Measurements from ENCODE around the gene SNX12.
A peak's percentile ranks its signal among the peaks of the same experiment; 100 is the strongest.

SNX12 gene

DNA sequence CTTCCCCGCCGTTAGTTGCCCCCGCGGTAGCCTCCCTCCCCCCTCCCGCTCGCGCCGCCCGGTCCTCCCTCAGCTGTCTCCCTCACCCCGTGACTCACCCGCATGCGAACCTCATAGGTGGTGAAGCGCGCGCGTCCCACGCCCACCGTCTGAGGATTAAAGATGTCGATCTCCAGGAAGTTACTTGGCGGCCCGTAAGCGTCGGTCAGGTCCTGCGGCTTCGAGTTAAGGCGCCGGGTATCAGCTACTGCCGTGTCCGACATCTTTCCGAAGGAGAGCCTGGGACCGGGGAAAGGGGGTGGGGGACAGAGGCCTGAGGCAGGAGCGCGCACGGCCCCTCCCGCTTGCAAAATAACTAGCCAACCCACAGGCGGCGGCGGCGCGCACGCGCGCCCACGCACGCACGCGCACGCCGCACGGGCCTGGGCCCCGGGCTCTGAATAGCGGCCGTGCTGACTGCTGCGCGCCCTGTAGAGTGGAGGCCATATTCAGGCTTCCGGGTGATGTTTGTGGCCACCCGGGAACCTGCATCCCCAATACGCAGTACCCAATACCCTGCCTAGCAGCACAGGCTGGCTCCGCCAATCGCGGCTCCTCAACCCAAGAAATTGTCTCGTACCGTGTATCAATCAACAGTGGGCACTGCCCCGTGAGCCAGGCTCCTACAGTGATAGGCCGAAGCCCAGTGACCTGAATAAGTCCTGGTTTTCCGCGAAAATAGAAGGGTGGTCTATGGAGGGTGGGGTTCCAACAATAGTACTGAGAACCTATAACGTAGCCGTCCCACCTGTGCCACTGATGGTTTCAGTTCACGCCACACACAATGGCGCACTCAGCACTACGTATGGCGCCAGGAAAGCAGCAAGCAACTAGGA lies at the start of gene SNX12:
TSS of gene SNX12 (minus strand) at position 291 of the 875 bp plus-strand sequence. CDS start at position 263, 28 bp downstream.
- peak; percentile 95 for DNase-seq

DNA sequence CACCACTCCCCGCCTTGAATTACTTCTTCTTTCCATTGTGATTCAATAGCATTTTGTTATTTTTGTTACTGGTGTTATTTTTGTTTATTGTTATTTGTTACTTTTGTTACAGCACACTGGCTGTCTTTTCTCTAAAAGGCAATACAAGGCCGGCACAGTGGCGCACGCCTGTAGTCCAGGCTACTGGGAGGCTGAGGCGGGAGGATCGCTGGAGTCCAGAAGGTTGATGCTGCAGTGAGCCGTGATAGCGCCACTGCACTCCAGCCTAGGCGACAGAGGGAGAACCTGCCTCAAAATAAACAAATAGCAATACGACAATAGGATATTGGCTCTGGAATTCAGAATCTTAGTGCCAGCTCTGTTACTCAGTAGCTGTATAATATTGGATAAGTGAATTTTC lies 49.2 kb upstream of the SNX12 start:
- DNase-seq: no peak

DNA sequence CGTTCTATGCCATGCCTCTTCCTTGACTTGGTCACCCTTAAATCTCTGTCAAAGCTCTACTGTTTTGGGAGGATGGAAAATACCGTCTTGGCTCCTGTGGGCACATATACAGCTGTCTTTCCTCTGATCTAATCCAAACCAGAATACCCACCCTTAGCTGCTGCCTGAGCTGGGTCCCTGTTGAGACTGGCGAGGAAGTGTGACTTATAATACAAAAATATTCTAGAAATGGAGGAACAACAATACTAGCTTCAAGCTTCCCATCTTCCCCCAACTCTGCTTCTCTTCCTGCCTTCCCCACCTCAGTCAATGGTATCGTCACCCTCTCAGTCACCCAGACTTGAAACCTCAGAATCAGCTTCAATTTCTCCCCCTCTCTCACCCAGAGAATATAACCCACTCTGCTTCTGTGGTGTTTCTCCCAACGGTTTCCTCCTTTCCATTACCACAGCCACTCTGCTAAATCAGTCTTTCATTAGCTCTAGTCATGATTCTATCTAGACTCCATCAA lies 43.8 kb upstream of the SNX12 start:
- DNase-seq: no peak

DNA sequence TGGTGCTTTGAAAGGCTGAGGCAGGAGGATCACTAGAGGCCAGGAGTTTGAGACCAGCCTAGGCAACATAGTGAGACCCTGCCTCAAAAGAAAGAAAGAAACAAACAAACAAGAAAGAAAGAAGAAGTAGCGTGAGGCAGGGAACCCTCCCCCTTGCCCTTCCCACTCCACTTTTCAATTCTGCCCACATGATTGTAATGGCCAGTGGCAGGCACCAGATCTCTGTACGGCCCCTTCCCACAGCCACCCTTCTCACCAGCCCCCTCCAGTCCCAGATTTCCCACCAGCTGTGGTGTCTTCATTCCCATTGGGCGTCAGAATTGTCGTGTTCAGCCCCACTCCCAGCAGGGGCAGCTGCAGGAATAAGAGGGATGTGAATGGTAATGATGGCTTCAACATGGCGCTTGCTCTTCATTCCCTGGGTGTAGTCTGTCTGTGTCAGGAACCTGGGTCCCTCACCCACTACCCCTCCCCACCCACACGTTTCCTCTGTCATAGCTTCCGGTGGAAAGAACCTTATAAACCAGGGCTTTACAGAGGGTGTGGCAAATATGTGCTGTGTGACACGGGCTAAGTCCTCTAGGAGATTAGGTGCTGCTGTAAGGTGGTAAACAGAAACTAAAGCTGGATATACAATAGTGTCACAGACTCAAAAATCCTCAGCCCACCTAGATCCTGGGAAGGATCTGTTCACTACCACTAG lies 43.2 kb upstream of the SNX12 start, which contains the start of gene IL2RG:
TSS of gene IL2RG (minus strand) at position 437 of the 703 bp plus-strand sequence. CDS start at position 399, 38 bp downstream.
- DNase-seq: no peak

DNA sequence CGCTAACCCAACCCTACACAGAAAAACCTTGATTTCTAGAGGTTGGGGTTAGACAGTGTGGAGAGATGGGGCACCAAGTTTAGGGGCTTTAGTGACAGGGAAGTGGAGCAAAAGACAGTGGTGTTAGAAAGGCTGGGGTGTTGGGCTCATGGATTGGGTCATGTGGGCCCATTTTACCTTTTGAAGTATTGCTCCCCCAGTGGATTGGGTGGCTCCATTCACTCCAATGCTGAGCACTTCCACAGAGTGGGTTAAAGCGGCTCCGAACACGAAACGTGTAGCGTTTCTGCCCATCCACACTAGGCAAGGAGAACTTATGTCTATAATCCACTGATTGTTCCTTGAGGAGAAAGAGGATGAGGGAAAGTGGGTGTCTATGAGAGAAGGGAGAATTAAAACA lies 40.9 kb upstream of the SNX12 start:
- DNase-seq: no peak

DNA sequence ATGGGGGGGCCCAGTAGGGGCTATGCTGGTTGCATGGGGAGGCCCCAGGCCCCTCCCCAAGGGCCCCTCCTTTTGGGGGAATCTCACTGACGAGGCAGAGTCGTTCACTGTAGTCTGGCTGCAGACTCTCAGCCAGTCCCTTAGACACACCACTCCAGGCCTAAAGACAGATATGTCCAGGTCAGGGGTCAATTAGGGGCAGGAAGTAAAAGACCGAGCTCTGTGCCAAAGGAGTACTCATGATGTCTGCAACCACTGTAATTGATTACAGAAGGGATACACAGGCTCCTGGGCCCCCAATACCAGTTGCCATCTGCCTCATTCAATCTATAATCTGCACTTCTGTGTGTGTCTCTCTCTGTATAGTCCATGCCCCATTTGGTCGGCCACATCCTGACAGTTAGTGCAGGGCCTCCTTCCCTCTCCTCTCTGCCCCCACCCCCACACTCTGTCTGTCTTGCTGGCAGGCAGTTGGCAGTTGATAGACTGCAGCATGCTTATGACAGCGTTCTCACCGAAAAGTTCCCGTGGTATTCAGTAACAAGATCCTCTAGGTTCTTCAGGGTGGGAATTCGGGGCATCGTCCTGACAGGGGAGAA lies 39.7 kb upstream of the SNX12 start:
- no peak for DNase-seq

DNA sequence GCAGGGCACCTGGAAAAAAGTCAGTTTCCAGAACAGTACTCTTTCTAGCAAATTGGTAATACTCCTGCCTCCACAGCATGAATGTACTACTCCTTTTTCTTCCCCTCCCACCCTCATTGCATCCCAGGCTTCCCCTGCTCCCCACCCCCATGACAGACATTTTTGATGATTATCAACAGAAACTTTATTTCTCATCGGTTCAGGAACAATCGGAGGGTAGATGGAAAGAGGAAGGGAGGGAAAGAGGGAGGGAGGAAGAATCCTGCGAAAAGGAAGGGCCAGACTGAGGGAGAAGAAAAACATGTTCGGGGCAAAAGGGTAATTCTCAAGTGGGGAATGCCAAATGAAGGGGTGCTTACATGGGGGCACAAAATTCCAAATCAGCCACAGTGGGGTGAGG lies 39.1 kb upstream of the SNX12 start:
- no peak for DNase-seq

DNA sequence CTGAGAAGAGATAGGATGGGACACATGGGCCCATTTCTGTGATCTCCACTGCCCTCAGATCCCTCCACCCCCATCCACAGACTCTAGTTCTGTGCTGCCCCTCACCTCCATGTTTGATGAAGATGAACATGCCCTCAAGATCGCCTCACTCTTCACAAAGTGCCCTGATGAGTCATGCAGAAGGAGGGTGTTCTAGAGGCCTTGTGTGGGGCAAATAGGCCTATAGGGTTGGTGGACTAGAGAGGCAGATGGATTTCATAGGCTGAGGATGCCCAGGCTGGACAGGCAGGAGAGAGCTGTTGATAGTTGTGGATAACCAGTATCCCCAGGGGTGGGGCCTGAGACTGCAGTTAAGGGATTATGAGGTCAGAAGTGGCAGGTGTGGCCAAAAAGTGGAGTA lies 38.3 kb upstream of the SNX12 start, which contains the start of gene CXorf65:
TSS of gene CXorf65 (minus strand) at position 314 of the 400 bp plus-strand sequence. CDS start at position 130, 184 bp downstream.
- no peak for DNase-seq

DNA sequence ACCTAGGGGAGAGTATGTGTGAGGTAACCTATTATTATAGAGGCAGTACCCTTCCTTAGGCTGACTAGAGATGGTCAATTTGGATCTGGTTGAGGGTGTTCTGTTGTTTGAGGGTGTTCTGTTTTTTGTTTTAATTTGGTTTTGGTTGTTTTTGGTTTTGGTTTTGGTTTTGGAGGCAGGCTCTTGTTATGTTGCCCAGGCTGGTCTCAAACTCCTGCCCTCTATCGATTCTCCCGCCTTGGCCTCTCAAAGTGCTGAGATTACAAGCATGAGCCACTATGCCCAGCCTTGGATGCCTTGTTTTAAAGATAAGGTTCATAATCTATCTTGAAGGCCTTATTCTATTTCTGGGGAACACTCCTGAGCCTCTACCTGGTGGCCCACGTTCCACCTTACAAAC lies 37.5 kb upstream of the SNX12 start:
- DNase-seq: no peak

DNA sequence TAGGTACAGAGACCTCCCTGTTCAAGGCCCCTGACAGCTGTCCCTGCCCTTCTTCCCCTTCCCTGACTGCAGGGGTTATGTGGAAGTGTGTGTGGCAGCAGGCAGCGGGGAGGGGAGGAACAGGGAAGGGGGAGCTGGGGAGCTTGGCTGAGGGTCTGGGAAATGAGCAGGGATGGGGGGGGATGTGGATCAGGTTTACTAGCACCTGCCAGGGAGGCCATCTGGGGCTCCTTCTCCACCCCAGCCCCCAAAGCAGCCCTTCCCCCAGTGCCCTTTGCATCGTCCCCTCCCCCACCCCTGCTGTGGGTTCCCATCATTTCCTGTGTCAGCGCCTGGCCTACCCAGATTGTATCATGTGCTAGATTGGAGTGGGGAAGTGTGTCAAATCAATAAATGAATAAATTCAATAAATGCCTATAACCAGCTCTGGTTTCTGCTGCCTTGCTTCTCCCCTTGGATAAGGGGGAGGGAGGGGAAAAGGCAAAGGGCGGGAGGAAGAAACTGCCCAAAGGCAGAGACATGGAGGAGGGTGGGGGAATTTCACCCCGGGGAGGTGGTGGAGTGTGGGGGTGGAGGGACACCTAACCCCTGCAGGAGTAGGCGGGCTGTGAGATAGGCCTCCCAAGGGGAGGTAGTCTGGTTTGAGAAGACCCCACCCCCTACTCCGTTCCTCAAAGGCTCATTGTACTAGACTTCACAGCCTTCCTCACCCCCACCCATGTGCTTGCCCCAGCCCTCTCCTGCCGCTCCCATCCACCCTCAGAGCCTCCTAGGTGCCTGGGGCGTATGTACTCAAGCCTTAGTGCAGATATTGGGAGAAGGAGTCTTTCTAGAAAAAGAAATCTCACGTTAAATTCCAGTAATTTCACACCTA lies 35.2 kb upstream of the SNX12 start:
- DNase-seq: peak; percentile 82

DNA sequence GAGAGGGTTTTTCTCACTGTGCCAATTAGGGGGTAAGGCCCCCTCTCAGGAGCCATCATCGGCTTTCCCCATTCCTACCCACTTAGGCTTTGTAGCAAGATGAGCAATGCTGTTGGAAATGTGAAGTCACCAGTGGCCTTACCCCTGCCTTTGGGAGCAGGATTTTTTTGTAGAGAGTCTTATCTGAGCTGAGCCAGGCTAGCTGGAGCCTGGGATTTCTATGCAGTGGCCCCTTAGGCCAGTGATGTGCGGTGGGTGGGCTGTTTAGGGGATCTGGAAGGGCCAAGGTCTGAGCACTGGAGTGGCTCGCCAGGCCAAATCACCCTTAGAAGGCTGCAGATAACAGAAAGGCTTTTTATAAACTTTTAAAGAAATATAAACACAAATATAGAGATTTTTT lies 34.2 kb upstream of the SNX12 start:
- no peak for DNase-seq

DNA sequence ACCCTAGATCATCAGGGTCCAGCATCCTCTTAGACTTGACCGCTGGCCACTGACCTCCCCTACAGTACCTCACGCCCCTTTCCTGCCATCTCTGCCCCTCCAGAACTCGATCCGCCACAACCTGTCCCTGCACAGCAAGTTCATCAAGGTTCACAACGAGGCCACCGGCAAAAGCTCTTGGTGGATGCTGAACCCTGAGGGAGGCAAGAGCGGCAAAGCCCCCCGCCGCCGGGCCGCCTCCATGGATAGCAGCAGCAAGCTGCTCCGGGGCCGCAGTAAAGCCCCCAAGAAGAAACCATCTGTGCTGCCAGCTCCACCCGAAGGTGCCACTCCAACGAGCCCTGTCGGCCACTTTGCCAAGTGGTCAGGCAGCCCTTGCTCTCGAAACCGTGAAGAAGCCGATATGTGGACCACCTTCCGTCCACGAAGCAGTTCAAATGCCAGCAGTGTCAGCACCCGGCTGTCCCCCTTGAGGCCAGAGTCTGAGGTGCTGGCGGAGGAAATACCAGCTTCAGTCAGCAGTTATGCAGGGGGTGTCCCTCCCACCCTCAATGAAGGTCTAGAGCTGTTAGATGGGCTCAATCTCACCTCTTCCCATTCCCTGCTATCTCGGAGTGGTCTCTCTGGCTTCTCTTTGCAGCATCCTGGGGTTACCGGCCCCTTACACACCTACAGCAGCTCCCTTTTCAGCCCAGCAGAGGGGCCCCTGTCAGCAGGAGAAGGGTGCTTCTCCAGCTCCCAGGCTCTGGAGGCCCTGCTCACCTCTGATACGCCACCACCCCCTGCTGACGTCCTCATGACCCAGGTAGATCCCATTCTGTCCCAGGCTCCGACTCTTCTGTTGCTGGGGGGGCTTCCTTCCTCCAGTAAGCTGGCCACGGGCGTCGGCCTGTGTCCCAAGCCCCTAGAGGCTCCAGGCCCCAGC lies 32.7 kb upstream of the SNX12 start:
- no peak for DNase-seq

DNA sequence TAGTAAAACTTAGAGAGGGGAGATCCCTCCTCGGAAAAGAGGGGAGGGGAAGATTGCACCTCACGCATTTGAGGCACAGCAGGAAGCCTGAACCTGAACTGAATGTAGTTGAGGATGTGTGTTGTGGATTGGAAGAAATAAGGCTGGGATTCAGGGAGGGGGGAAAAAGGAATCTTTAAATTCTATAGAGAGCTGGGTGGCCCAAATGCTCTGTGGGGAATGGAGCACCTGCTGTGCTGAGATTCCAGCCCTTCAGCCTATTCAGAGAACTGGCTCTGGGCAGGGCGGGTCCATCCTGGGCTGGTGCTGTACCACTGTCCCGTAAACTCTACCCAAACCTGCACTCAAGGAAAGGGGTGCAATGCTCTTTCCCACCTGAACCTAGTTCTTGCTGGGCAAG lies 31.6 kb upstream of the SNX12 start:
- no peak for DNase-seq

DNA sequence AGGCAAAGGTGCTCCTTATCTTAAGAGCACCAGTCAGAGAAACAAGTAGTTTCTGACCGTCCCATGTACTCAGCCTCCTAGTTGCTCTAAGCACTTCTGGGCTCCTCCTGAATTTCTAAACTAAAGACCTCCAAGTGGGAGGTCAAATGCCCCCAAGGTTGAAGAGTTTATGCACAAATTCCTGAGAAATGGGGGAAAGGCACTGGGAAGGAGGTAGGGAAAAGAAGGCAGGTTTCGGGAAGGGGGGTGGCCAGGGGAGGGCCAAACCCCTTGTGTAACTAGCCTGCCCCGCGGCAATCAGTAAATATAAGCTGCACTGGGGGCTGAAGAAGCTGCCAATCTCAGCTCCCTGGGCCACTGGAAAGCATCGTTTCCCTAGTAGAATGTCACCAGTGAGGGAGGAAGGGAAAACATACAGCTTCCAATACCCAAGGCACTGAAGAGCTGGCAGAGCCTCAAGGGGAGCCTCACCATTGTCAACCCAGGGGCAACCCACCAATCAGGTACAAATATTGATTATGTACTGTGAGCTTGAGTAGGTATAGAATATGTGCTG lies 30.9 kb upstream of the SNX12 start:
- no peak for DNase-seq

DNA sequence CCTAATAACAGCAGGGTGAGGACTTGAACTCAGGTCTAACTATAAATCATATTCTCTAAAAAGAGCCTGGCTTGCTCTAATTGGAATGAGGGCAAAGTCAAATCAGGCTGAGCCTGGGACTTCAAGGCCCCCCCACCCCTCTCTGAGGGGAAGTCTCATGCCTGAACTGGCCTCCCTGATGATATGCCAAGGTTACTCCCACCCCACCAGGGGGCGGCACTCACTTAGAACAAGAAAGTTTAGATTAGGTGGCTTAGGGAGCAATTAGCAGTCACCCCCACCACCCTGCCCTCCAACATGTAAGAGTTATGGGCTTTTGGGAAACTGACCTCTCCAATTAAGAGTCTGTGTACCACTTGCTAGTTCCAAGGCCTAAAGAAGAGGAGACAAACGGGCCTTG lies 30.2 kb upstream of the SNX12 start:
- peak; percentile 44 for DNase-seq

DNA sequence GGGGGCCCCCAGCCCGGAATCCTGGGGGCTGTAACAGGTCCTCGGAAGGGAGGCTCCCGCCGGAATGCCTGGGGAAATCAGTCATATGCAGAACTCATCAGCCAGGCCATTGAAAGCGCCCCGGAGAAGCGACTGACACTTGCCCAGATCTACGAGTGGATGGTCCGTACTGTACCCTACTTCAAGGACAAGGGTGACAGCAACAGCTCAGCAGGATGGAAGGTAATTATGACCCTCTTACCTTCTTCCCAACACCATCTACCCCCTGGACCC lies 28.6 kb upstream of the SNX12 start:
- no peak for DNase-seq

DNA sequence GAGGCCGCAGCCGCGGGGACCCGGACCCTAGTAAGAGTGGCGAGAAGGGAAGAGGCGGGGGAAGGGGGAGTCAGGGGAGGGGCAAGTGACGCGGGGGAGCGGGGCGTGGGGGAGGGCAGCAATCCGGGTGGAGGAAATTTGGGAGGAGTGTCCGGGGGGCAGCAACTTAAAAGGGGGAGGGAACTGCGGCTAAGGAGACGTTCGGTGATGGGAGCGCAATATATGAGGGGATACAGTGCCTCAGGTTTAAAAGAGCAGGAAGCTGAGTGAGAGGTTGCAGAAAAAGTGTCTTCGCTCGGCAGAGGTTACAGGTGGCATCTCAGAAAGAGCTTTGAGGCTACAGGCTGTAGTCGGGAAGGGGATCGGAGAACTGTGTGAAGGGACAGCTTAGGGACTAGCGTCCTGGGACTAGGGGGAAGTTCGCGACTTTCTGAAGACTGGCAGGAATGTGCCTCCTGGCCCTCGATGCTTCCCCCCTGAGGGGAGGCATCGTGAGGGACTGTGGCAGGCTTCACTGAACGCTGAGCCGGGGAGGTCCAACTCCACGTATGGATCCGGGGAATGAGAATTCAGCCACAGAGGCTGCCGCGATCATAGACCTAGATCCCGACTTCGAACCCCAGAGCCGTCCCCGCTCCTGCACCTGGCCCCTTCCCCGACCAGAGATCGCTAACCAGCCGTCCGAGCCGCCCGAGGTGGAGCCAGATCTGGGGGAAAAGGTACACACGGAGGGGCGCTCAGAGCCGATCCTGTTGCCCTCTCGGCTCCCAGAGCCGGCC lies 28.0 kb upstream of the SNX12 start:
- peak; percentile 68 for DNase-seq

DNA sequence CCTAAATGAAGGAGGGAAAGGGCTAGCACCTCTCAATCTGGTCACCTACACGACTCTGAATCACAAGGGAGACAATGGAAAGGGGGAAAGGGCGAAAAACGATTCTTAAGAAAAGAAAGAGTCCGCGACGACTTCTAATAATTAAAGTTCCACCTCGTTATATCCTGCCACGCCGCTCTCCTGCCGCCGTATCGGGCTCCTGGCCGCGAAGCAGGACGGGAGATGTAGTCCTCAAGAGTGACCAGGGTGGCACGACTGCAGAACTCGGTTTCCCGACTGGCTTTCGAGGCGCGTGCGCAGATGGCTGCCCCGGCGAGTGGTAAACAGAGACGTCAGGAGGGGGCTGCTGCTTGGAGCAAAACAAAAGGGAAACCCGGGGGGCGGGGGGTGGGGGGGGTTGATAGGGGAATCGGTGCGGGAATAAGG lies 27.4 kb upstream of the SNX12 start, which contains the start of gene FOXO4:
TSS of gene FOXO4 (plus strand) at position 297 of the 426 bp plus-strand sequence. CDS start 678 bp downstream, outside the sequence.
- peak; percentile 84 for DNase-seq

DNA sequence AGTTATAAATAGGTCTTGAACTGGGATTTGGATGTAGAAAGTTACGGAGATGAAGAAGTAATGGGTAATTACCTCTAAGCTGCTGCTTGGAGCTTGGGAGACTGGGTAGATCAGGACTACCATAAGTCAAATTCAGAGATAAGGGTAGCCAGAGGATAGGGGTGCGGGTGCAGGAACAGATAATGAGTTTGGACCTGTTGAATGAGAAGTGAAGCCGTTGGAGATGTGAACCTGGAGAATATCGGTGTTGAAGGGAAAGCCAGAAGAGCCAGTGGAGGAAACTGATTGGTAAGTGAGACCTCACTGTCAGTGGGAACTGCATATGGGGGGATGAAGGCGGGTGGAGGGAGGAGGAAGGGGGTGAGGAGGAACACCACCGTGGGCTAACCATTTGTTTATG lies 26.9 kb upstream of the SNX12 start:
- DNase-seq: no peak

DNA sequence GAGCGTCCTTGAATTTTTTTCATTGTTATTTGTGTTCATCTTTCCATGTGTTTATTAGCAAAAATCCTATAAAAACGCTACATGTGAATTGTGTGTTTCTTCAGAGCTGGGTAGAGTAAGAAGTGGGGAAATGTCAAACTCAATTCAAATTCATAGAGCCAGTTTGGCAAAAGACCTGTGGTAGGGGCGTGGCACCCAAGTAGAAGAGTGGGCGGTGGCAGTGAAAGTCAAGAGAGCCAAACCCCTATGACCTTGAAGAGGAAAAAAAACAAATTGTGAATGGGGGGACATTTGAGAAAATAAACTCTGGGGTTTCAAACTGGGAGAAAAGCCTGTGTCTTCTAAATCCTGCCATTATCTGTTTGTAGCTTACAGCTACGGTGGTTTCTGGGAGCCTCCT lies 23.1 kb upstream of the SNX12 start:
- no peak for DNase-seq

Measured in NCI-H1436 (cell line).